ENCODE results near the gene CSF2.
"Not testable (repeated sequence)": the region's sequence is repeated elsewhere in the genome, so short reads cannot be mapped to it uniquely, and the experiment has no call there.

Gene CSF2

DNA sequence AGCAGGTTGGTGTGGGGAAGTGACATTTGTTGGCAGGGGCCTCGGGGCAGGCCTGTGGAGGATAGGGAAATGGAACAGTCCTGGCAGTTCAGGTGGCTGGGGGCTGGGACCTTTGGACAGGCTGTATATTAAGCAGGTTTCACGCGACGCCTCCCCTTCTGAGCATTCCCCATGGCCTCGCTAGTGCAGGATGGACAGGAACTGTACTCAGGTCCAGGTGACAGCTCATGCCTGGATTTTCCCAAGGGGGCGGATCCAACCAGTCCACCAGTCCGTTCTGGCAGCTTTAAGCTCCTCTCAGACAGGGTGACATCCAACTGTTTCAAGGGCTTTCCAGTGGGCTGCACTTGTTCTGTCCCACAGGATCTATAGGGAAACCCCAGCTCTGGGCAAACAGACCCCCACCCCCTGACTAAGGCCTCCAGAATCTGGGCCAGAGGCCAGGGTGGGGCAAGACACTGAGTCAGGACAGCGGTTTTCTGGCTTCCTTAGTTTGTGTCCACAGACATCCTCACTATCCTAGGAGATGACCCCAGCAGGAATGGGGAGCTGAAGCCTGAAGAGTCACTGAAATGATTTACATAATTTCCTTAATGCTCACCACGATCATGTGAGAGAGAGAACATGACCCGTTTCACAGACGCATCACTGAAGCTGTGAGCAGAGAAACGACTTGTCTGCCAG is 20.9 kb downstream of the CSF2 start:
- no peak for DNase-seq

DNA sequence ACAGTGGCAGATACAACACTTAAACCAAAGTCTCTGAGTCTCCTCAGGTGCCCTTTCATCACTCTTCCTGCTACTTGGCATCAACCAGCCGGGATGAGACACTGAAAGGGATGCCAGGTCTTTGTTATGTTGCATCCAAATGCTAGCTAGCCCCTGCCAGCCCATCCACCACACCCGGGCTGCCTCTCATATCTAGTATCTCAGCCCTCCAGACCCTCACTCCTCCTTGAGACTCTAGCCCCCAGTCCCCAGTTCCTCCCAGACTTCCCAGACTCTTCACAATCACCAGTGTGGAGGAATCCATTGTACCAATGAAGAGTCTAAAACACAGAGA is 21.5 kb downstream of the CSF2 start:
- no peak for DNase-seq

DNA sequence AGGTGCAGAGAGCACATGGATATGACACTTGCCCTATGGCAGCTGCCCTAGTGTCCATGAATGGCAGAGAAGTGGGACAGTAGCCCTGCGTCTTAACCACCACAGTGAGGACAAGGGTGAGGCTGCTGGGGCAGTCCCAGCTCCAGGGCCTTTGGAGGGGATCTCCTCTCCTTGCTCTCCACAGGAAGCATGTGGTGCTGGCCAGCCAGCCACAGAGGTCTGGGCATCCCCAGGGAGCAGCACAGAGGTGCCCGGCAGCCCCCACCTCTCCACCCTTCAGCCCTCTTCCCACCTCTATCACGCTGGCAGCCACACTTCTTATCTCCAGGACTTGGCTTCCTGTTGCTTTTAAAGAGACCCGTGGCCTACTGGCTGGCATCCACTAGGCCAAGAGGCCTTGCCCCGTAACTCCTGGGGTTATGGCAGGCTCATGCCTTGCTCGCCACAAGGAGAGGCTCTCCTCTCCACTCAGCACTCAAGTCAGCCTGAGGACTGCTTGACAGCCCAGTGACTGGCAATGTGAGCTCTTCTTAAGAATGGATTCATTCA is 21.9 kb downstream of the CSF2 start:
- DNase-seq = no peak

DNA sequence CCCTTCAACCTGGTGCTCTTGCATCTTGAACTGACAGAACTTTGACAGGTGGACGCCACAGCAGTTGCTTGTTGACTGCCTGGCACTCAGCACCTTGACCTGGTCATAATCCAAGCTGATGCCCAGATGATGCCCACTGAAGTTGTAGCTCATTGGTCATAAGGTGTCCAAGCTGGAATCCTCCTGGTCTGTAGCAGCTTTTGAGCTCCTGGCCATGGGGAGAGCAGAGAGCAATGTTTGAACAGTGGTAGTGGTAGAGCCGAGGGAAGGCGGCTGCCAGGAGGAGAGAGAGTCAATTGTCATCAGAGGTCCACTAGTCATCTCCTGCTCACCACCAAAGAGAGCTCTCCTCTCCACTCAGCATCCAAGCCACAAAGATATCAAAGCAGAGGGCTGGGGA is 23.3 kb downstream of the CSF2 start:
- no peak for DNase-seq

DNA sequence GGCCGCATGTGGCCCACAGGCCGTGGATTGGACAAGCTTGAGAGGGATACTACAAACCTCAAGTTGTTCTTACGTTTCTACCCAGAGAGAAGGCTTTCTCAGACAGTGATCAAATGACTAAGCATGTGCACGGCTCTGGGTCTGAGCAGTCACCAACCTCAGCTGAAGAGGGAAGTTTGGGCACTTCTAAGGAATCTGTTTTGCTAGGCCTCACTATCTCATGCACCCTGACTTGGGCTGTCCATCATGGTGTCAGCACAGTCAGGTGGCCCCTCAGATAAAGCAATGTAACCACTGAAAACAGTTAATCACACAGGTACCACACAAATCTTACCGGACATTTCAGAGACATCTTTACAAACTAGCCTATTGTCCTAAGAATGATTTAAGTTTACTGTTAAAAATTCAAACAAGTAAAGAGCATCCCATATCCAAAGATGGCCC is 24.6 kb downstream of the CSF2 start:
- DNase-seq = no peak

DNA sequence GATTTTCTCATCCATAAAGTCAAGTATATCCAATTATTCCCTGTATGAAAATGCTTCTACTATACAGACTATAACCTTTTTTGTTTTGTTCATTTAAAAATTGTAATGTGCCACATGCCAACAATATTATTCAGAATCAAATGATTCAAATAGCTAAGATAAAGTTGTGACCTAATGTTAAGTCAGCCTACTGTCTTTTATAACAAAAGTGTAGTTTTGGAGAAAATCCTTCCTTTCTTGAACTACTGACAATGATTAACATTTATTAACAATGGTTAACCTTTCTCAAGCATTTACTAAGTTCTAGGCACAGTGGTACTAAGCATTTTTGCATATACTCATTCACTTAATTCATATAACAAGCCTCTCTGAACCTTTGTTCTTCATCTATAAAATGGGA is 25.0 kb downstream of the CSF2 start:
- DNase-seq = no peak

DNA sequence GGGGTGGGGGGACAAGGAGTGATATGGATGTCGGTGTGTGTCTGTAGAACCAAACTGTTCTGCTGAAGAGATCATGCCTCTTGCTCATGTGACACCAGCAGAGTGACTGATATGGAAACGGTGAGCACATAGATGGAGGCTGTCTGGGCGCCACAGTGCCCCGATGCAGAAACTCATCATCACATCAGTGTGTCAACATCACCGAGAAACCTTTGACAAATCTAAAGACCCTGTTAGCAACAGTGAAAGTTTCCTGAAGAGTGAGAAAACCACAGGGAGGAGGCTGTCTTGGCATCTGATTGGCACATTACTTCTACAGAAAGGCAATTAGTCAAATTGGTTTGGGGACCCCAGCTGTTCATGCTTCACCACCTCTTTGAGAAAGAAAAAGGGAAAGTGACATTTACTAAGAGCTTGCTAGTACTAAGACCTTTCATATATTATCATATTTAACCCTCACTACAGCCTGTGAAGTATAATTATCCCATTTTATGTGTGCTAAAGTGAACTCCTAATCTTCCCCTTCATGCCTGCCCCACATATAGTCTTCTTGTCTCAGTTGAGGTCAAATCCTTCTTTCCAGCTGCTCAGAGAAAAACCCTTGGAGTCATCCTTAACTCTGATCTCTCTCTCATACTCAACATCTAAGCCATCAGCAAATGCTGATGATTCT is 25.6 kb downstream of the CSF2 start:
- no peak for DNase-seq

DNA sequence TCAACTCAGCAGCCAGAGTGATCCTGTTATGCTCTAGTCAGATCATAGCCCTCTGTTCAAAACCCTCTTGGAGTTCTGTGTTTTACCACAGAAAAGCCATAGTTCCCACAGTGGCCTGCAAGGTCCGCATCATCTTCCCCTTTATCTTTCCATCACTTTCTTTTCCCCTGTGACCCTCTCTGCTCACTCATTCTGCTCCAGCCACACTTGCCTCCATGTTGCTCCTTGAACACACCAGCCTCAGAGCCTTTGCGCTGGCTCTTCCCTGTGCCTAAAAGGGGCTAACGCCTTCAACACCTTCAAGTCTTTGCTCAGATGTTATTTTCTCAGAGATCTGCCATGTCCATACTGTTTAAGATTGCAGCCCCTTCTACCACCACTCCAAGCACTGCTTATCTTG is 26.3 kb downstream of the CSF2 start:
- DNase-seq = no peak

DNA sequence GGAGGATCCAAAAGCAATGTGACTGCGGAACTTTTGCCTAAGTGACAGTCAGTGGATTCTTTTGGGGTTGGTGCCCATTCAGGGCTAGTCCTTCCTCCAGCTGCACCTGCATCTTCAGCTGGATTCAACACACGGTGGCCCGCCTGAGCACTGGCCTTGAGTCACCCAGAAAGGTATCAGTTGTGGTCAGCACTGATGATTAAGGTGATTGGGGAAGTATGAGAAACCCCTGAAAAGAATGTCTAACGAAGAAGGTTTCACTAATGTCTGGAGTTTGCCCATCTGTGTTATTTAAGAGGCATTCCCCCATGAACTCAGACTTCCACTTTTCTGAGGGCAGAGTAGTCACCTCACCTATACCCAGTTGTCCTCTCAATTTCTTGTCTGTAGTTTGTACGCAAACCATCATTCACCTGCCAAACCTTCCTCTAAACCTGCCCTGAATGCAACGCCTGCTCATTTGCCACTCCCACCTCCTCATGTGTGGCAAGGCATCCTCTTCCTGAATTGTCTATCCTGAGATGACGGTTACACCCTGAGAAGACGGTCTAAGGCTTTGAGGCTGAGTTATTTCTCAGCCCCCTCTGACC is 27.2 kb downstream of the CSF2 start:
- no peak for DNase-seq

DNA sequence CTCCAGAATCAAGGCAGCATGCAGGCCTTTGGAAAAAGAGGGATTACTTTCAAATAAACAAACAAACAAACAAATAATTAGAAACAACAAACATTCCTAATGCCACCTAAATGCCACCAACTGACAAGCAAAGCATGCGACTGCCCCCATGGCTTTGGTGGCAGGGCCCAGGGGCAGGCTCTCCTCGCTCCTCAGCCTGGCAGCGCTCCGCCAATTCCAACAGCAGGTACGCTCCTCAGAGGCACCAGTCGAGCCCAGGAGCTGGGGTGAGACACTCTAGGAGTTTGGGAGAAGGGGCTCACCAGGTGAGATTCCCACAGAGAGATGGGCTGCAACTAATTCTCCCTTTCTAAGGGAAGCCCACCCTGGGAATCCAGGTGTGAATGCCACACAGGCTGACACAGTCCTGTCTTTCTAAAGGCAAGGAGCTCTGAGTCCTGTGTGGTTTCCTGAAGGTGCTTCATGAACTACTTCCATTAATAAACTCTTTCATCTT is 27.8 kb downstream of the CSF2 start:
- DNase-seq = no peak

DNA sequence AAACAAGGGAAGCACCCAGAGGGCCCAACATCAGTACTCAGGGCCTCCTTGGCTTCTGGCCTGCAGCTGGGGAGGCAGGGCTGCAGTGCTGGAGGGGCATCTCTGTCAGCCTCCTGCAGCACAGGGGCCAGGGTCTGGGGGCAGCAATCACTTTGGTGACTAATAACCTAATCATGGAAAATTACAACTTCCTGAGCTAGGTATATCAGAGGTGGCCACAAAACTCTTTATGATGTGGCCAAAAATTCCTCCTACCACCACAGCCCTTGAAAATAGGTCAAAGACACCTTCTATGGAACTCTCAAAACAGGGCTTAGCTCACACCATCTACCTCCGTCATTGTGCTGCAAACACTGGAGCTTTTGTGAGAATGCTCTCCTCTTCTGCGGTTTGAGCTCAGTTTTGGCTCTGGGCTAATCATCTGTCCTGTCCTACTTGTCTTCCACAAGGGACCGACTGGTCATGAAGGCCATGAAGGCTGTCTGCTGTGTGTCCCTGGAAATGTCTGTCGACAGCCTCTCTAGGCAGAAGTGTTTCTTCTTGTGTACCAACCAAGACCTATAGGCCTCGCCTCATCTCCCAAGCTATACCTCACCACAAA is 28.6 kb downstream of the CSF2 start:
- no peak for DNase-seq

DNA sequence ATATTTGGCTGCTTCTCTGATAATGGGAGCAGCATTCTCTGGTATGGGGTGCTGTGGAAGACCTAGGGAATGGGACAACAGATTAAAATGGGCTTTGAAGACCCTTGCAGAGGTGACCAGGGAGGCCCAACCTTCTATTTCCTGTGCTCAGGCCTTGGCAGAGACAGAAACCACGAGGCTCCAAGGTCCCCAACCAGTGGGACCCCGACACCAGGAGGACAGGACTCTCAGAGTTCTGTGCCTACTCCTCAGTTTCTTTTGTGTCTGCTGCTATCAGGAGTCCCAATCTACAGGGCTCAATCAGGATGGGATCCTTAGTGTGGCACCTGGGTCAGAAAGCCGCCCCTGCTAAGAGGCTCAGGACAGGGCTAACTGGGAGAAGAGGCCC is 29.3 kb downstream of the CSF2 start:
- no peak for DNase-seq

DNA sequence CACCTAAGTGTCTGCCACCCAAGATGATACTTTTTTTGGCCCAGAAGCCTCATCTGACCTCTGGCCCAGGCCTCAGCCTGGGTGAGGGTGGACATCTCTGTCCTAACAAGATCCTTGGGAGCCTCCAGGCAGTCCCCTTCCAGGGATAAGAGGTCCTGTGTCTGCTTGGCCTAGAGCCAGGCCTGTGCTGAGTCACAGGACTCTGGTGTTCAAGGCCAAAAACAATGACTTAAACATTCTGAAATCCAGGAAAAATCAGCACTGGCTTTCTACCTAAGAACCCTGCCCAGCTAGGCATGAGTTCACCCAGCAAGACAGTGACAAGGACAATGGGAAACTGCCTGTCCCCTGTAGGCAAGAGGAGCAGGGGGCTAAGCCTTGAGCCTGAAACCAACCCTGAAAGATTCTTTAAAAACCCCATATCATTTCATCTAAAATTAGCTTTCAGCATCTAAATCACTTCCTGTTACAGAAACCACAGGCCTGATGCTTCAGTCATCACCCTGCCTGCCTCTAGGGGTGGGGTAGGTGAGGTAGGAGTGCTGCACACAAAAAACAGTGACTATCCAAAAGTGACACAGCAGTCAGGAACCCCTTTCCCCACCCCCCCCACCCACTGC is 29.9 kb downstream of the CSF2 start:
- no peak for DNase-seq

DNA sequence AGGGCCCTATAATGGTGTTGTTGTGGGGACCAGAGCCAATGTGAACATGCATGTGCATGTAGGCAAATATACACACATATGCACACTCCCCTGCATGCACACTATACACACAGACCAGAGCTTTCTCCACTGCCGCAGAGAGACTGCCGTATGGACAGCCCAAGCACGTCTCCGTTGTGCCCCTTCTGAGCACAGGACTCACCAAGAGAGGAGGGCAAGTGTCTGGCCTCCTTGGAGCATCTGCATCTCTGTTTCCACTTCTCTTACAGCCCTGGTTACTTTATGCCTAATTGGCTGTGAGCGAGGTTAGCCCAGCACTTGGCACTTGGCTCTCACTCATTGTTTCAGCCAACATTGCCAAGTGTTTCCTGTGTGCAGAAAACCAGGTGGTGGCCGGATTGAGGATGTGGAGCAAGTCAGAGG is 30.4 kb downstream of the CSF2 start:
- no peak for DNase-seq

DNA sequence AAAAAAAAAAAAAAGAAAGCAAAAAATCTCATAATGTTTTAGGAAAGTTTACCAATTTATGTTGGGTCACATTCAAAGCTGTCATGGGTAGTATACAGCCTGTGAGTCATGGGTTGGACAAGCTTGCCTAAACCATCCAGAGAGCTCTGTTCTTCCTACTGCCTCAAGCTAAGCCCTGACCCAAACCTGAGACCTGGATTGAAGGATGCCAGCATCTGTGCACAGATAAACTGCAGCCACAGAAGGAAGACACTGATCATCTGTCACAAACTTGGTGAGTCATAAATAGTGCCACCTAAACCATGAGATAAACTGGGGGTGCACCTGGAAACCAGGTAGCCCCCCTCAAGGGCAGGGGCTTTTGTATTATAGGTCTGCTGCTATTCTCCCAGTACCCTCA is 31.0 kb downstream of the CSF2 start:
- no peak for DNase-seq

DNA sequence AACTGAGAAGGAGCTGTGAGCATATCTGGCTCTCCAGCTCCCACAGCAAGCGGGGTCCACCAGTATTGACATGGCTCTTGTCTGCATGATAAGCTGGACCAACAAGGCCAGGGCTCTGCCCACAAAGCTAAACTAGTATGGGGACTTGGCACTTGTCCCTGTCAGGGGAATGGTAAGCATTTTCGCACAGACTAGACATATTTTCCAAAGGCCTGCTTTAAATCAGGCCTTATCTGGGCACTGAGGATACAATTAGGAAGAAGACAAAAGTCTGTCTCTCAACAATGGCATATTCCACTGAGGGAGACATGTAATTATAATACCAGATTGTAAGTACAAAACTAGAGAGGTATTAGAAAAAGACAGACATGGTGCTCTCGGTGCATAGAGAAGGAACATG is 32.1 kb downstream of the CSF2 start:
- DNase-seq = no peak

DNA sequence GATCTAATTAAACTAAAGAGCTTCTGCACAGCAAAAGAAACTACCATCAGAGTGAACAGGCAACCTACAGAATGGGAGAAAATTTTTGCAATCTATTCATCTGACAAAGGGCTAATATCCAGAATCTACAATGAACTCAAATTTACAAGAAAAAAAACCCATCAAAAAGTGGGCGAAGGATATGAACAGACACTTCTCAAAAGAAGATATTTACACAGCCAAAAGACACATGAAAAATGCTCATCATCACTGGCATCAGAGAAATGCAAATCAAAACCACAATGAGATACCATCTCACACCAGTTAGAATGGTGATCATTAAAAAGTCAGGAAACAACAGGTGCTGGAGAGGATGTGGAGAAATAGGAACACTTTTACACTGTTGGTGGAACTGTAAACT is 34.9 kb downstream of the CSF2 start:
- not testable (repeated sequence) for DNase-seq

DNA sequence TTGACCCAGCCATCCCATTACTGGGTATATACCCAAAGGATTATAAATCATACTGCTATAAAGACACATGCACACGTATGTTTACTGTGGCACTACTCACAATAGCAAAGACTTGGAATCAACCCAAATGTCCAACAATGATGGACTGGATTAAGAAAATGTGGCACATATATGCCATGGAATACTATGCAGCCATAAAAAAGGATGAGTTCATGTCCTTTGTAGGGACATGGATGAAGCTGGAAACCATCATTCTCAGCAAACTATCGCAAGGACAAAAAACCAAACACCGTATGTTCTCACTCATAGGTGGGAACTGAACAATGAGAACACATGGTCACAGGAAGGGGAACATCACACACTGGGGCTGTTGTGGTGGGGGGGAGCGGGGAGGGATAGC is 35.4 kb downstream of the CSF2 start:
- DNase-seq = not testable (repeated sequence)

DNA sequence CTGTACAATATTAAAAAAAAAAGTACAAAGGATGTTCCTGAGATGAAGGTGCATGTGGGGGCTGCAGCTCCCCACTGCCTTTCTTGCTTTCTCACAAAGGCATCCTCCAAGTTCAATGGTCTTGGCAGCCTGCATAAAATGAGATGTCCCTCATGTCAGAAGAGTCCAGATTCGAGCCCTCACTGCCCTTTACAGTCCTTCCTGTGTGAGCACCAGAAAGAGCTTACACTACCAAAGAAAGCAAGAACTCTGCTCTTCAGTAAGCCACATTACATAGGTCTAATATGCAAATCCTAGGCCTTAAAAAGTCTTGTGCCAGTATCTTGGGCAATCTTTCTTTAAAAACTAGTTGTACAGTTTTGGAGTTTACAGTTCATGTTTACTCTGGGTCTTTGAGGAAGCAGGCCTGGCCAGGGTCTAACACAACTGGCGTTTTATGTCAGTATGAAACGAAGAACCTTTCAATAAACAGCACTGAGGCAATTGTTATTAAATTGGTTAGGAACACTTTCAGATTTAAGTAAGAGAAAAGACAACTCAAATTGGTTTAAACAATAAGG is 36.0 kb downstream of the CSF2 start:
- no peak for DNase-seq

DNA sequence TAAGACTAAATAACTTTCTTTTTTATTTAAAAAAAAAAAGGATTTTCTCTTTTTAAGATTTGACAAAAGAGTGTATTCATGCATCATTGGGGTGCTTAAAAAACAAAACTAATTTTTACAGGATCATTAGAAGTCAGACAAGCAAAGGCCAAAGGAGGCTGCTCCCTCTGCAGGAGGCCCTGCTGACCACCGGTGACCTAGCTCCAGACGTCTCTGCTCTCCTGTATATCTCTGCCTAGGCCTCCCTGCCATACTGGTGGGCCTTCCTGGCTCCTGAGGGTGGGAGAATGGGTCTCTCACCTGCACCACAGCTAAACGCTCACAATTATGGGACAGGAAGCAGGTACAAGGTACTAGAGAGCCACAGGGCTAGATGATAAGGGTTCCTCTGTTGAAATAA is 36.6 kb downstream of the CSF2 start:
- no peak for DNase-seq

DNA sequence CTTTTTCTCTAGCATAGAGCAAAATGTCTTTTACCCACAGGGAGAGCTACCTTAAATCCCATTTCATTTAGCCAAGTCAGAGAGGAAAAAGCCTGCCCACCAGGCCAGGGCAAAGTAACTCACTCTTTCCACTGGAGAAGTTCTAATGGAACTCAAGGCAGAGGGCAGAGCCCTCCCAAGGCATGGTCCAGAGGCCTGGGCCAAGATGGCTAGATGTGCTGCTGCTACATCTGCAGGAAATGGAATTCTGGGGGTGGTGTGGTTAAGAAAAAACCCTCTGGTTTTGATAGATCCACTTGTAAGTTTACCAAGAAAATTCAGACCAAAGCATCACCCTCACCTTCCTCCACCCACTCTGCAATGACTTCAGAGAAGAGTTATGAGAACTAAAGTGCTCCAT is 37.3 kb downstream of the CSF2 start:
- no peak for DNase-seq

DNA sequence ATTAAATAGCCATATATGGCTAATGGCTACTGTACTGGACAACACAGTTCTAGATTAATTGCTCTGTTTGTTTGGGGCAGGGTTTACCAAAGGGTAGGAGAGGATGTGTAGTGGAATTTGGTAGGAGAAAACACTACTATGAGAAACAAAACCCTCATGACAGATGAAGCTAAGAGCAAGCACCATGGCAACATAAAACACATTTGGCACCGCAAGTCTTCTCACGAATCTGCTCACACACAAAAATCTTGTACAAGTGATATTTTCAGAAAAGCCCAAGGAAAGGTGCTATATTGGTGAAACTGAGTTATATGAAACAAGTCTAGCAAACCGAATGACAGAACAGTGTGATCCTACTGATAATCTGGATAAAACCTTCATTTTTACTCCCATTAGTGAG is 38.5 kb downstream of the CSF2 start:
- no peak for DNase-seq
